Endodermal cell (in vitro differentiated cells): ENCODE results near the gene SLC24A3. TPM values are rescaled to one million over a fixed set of nuclear protein-coding genes. Genes with fewer than 3 reads are reported as not detected.

Experiments used
- DNase-seq: peaks from one replicate; pipeline ENCODE4 v3.0.0-alpha.2; 2017
- H3K27ac ChIP-seq: 2 replicates; pipeline ENCODE4 v1.5.1; 2013; ENCODE audit warnings: mild to moderate bottlenecking, low read depth, low read length, moderate library complexity
- H3K27me3 ChIP-seq: 2 replicates; pipeline ENCODE4 v1.6.1; 2013; ENCODE audit warnings: mild to moderate bottlenecking, low read length, moderate library complexity; ENCODE audit not compliant: insufficient read depth, control insufficient read depth, poor library complexity, severe bottlenecking
- H3K36me3 ChIP-seq: 2 replicates; pipeline ENCODE4 v1.7.0; 2013; ENCODE audit warnings: mild to moderate bottlenecking, low read length, moderate library complexity; ENCODE audit not compliant: control insufficient read depth, insufficient read depth
- H3K4me1 ChIP-seq: one replicate; pipeline ENCODE4 v1.7.0; 2013; ENCODE audit warnings: low read length; ENCODE audit not compliant: control insufficient read depth, insufficient read depth
- H3K4me3 ChIP-seq: 2 replicates; pipeline ENCODE4 v1.5.1; 2013; ENCODE audit warnings: mild to moderate bottlenecking, low read length, moderate library complexity
- H3K9ac ChIP-seq: 2 replicates; pipeline ENCODE4 v1.6.1; 2013; ENCODE audit warnings: mild to moderate bottlenecking, low read length, moderate library complexity; ENCODE audit not compliant: poor library complexity, severe bottlenecking; ENCODE audit errors: extremely low read depth
- H3K9me3 ChIP-seq: 2 replicates; pipeline ENCODE4 v1.6.1; 2013; ENCODE audit warnings: mild to moderate bottlenecking, low read length, moderate library complexity; ENCODE audit not compliant: control insufficient read depth
- H3K27ac Mint-ChIP-seq: 2 replicates; pipeline ENCODE4 v1.8.0; 2020; ENCODE audit warnings: mixed read lengths
- H3K27me3 Mint-ChIP-seq: 2 replicates; pipeline ENCODE4 v1.8.0; 2021; ENCODE audit warnings: mild to moderate bottlenecking, mixed read lengths; ENCODE audit not compliant: insufficient read depth
- H3K36me3 Mint-ChIP-seq: 2 replicates; pipeline ENCODE4 v1.8.0; 2020; ENCODE audit warnings: low read depth, mixed read lengths
- H3K4me1 Mint-ChIP-seq: 2 replicates; pipeline ENCODE4 v1.8.0; 2020; ENCODE audit warnings: mixed read lengths
- H3K4me3 Mint-ChIP-seq: 2 replicates; pipeline ENCODE4 v1.8.0; 2020; ENCODE audit warnings: mild to moderate bottlenecking, moderate library complexity, mixed read lengths
- H3K9me3 Mint-ChIP-seq: 2 replicates; pipeline ENCODE4 v1.8.0; 2020; ENCODE audit warnings: mild to moderate bottlenecking, mixed read lengths
- CTCF ChIP-seq: fragments of 200-600 bp; sonication (generic); conservative IDR thresholded peaks from 2 replicates; pipeline ENCODE4 v1.5.0; 2021; ENCODE audit warnings: antibody characterized with exemption, mild to moderate bottlenecking
- WGBS, 2 experiments: methylation state at CpG; one replicate each; pipeline versions ENCODE4 v1.1.5 to v1.1.7; 2013; ENCODE audit warnings: missing lambda C conversion rate in 2 of 2, mixed read lengths in 1 of 2; ENCODE audit not compliant: insufficient coverage in 1 of 2, insufficient read length in 1 of 2; 5-methylcytosine and 5-hydroxymethylcytosine counted together
- total RNA-seq, 2 donors: library from RNA; stranded (reverse); fragmentation: NEBNext Ultra II Directional in 1 of 2; extraction: Animal tissue kit (Norgen Biotek cat#: 25700) in 1 of 2; gene quantifications; 2 replicates in 1 of 2; 3 replicates in 1 of 2; pipeline ENCODE4 v1.2.1, GENCODE V29; 2021

SLC24A3 gene
- total RNA-seq, 2 donors from 2014 or later: 1.5 to 1.8 TPM

DNA sequence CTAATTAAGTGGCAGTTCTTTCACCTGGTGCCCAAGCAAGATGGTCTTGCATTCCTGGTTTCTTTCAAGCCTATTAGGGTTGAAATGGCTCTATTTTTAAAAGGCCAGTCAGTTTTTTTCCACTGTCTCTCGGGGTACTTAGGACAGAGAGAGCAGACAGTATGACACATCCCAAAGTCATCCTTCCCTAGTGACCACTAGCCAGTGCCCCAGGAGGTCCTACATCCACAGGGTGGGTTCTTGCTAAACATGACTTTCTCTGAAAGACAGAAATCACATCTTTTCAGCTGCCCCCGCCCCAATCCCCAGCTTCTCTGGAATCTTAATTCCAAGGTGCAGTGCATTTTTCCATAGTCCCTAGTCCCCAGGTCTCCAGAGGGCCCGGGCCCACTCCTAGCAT is 192.4 kb downstream of the SLC24A3 start:
- no peak overlapping the region for H3K4me3 Mint-ChIP-seq

DNA sequence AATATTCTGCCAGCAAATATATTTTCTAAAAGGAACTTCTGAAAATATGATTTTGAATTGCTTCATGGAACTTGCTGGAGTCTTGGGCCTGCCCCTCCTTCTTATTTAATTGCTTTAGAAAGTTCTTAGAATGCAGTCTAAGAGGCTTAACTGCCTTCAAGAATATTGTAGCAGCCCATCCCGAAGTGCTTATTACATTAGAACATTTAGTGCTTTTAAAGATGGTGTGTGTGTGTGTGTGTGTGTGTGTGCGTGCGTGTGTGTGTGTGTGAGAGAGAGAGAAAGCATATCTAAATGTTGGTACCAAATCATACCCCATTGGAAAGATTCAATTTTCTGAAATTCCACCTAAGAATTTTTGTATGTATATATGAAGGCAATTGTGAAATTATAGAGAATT is 193.5 kb downstream of the SLC24A3 start:
- no peaks in the 10 kb centered on the region for H3K9me3 ChIP-seq
- Mint-ChIP-seq H3K27ac (no peak overlapping the region), H3K9me3 (no peaks in the 10 kb centered on the region), H3K27me3 (no peaks in the 10 kb centered on the region), H3K36me3 (no peaks in the 10 kb centered on the region), H3K4me1 (no peaks in the 10 kb centered on the region), H3K4me3 (no peak overlapping the region)
- WGBS, 2 experiments: 100% methylated on average over 1 to 3 of the region's 3 CpGs
- no peak for TF ChIP-seq CTCF
- H3K9ac ChIP-seq: no peak overlapping the region
- no peak overlapping the region for H3K27ac ChIP-seq
- no peak for DNase-seq
- no peaks in the 10 kb centered on the region for H3K4me1 ChIP-seq
- H3K27me3 ChIP-seq: no peaks in the 10 kb centered on the region
- no peak overlapping the region for H3K4me3 ChIP-seq
- no peaks in the 10 kb centered on the region for H3K36me3 ChIP-seq

More for the DNA sequence above, 192.4 kb downstream of the SLC24A3 start:
- Mint-ChIP-seq H3K9me3 (no peaks in the 10 kb centered on the region), H3K27me3 (no peaks in the 10 kb centered on the region), H3K4me1 (no peaks in the 10 kb centered on the region), H3K36me3 (no peaks in the 10 kb centered on the region), H3K27ac (no peak overlapping the region)
- Histone ChIP-seq H3K27ac (no peak overlapping the region), H3K36me3 (no peaks in the 10 kb centered on the region), H3K4me1 (no peaks in the 10 kb centered on the region), H3K9ac (no peak overlapping the region), H3K4me3 (no peak overlapping the region), H3K27me3 (no peaks in the 10 kb centered on the region), H3K9me3 (no peaks in the 10 kb centered on the region)
- TF ChIP-seq CTCF: no peak
- no peak for DNase-seq
- 86 to 90% methylated on average over 2 to 3 of the region's 3 CpGs for WGBS, 2 experiments

DNA sequence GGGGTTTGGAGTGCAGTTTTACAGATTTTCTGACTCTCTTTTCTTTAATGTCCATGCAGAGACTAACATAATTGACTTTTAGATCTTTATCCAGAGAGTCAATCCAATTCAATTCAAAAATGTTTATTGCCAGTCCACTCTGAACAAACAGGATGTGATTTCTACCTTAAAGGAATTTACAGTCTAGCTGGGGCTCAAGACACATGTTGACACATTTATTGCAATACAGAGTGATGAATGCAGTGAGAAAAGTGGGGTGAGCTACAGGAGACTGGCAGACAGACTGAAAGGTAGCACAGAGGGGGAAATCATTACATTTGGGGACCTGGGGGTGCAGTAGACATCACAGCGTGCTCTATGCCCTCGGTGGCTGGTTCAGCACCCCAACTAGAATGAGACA is 193.9 kb downstream of the SLC24A3 start:
- Histone ChIP-seq H3K9me3 (no peaks in the 10 kb centered on the region), H3K36me3 (no peaks in the 10 kb centered on the region), H3K4me1 (no peaks in the 10 kb centered on the region), H3K4me3 (no peak overlapping the region), H3K27me3 (no peaks in the 10 kb centered on the region), H3K27ac (no peak overlapping the region), H3K9ac (no peak overlapping the region)
- DNase-seq: no peak
- no peak for TF ChIP-seq CTCF
- no peaks in the 10 kb centered on the region for H3K27me3 Mint-ChIP-seq
- 93% methylated on average over 2 of the region's 2 CpGs; no CpG with 5 or more reads in 1 of the 2 experiments for WGBS, 2 experiments
- H3K9me3 Mint-ChIP-seq: no peaks in the 10 kb centered on the region
- no peak overlapping the region for H3K27ac Mint-ChIP-seq
- H3K4me1 Mint-ChIP-seq: no peaks in the 10 kb centered on the region
- no peak overlapping the region for H3K4me3 Mint-ChIP-seq
- H3K36me3 Mint-ChIP-seq: no peaks in the 10 kb centered on the region
